B cell (primary cell): ENCODE data around the gene DNASE2. TPM values are rescaled to one million over a fixed set of nuclear protein-coding genes. Genes with fewer than 3 reads are reported as not detected.
A peak's percentile ranks its signal among the peaks of the same experiment; 100 is the strongest.

ENCODE experiments used
- ATAC-seq: fragments of 200-7000 bp; cut with Tn5 transposase; one replicate; pipeline ENCODE4 v1.10.0; 2021; ENCODE audit warnings: low read depth, mild to moderate bottlenecking, moderate number of reproducible peaks, moderate library complexity
- CTCF ChIA-PET: fragments of 350-600 bp; sonication (Branson Sonifier 250); formaldehyde crosslinking; loops from one replicate; lab custom pipeline; 2021; ENCODE audit warnings: antibody characterized with exemption, inconsistent platforms; lab: Charles Lee
- POLR2A ChIA-PET: fragments of 350-600 bp; sonication (Branson Sonifier 250); formaldehyde crosslinking; loops from one replicate; lab custom pipeline; 2021; ENCODE audit warnings: antibody characterized with exemption; lab: Charles Lee
- DNase-seq: peaks from one replicate; pipeline ENCODE4 v3.0.0; 2013
- H2AFZ ChIP-seq: 2 replicates; pipeline ENCODE4 v1.6.1; 2012; ENCODE audit warnings: mild to moderate bottlenecking, low read depth, low read length; ENCODE audit not compliant: insufficient read depth, poor library complexity, severe bottlenecking
- H3K27ac ChIP-seq, 2 donors: 1 replicate in 1 of 2; 2 replicates in 1 of 2; pipeline ENCODE4 v1.5.1; 2012 to 2013; ENCODE audit warnings: low read length in 2 of 2, mild to moderate bottlenecking in 2 of 2, moderate library complexity in 1 of 2
- H3K27me3 ChIP-seq, 4 experiments: fragments of 200-600 bp in 1 of 4; sonication (generic) in 1 of 4; replicated peaks in 1 of 4; 1 replicate in 2 of 4; 2 replicates in 2 of 4; pipeline versions ENCODE4 v1.6.1 to v1.7.0; 2013 to 2016; ENCODE audit warnings: low read length in 3 of 4, mild to moderate bottlenecking in 2 of 4, mixed read lengths in 1 of 4, moderate library complexity in 1 of 4; ENCODE audit not compliant: insufficient read depth in 4 of 4, control insufficient read depth in 3 of 4; ENCODE audit errors: control extremely low read depth in 1 of 4
- H3K36me3 ChIP-seq, 2 experiments: replicated peaks in 1 of 2; 1 replicate in 1 of 2; 2 replicates in 1 of 2; pipeline versions ENCODE4 v1.6.1 to v1.7.1; 2013; ENCODE audit warnings: low read length in 1 of 2; ENCODE audit not compliant: insufficient read depth in 2 of 2, control insufficient read depth in 1 of 2; ENCODE audit errors: control extremely low read depth in 1 of 2, extremely low read depth in 1 of 2
- H3K4me1 ChIP-seq, 2 donors: fragments of 200-600 bp in 1 of 2; sonication (generic) in 1 of 2; 1 replicate in 1 of 2; 2 replicates in 1 of 2; pipeline versions ENCODE4 v1.5.1 to v1.6.1; 2013 to 2017; ENCODE audit warnings: low read length in 2 of 2; ENCODE audit not compliant: control insufficient read depth in 2 of 2, insufficient read depth in 2 of 2
- H3K4me2 ChIP-seq: replicated peaks from 2 replicates; pipeline ENCODE3; 2012; ENCODE audit warnings: mild to moderate bottlenecking, low read depth, low read length; ENCODE audit not compliant: poor library complexity, severe bottlenecking
- H3K4me3 ChIP-seq, 5 experiments: fragments of 200-600 bp in 1 of 5; sonication (generic) in 1 of 5; 1 replicate in 3 of 5; 2 replicates in 2 of 5; pipeline versions ENCODE4 v1.5.1 to v1.7.0; 2011 to 2016; ENCODE audit warnings: low read length in 4 of 5, mild to moderate bottlenecking in 4 of 5, low read depth in 2 of 5, control low read depth in 1 of 5, moderate library complexity in 1 of 5; ENCODE audit not compliant: insufficient read depth in 1 of 5; ENCODE audit errors: control extremely low read depth in 1 of 5, extremely low read depth in 1 of 5
- H3K79me2 ChIP-seq: fragments of 200-600 bp; sonication (generic); one replicate; pipeline ENCODE4 v1.6.0; 2016; ENCODE audit warnings: low read length; ENCODE audit not compliant: control insufficient read depth, insufficient read depth
- H3K9ac ChIP-seq: fragments of 200-600 bp; sonication (generic); 2 replicates; pipeline ENCODE4 v1.6.1; 2017; ENCODE audit warnings: mild to moderate bottlenecking, low read length, moderate library complexity
- H3K9me3 ChIP-seq, 3 donors: one replicate each; pipeline versions ENCODE4 v1.6.1 to v1.7.1; 2013; ENCODE audit warnings: low read length in 2 of 3; ENCODE audit not compliant: control insufficient read depth in 2 of 3, insufficient read depth in 1 of 3; ENCODE audit errors: control extremely low read depth in 1 of 3
- H4K20me1 ChIP-seq: 2 replicates; pipeline ENCODE4 v1.6.0; 2012; ENCODE audit warnings: mild to moderate bottlenecking, low read length; ENCODE audit not compliant: insufficient read depth, control insufficient read depth, poor library complexity, severe bottlenecking
- H3K27ac Mint-ChIP-seq: one replicate; pipeline ENCODE4 v1.8.0; 2021; ENCODE audit warnings: mixed read lengths
- H3K27me3 Mint-ChIP-seq: one replicate; pipeline ENCODE4 v1.8.0; 2021; ENCODE audit warnings: mixed read lengths
- H3K4me1 Mint-ChIP-seq: one replicate; pipeline ENCODE4 v1.8.0; 2021; ENCODE audit warnings: mixed read lengths
- H3K4me3 Mint-ChIP-seq: one replicate; pipeline ENCODE4 v1.8.0; 2021; ENCODE audit warnings: mixed read lengths
- H3K9me3 Mint-ChIP-seq: one replicate; pipeline ENCODE4 v1.8.0; 2022; ENCODE audit warnings: mixed read lengths; ENCODE audit not compliant: insufficient read depth
- CTCF ChIP-seq: fragments of 200-600 bp; IDR thresholded peaks from one replicate; pipeline ENCODE4 v1.8.0; 2022; ENCODE audit warnings: antibody characterized with exemption, mild to moderate bottlenecking
- EZH2 ChIP-seq: IDR thresholded peaks from 2 replicates; pipeline ENCODE4 v1.6.1; 2012; ENCODE audit warnings: borderline replicate concordance, low read depth, mild to moderate bottlenecking, moderate library complexity, low read length; ENCODE audit not compliant: insufficient read depth, poor library complexity, severe bottlenecking
- WGBS: methylation state at CpG from one replicate; pipeline ENCODE4 v1.1.5; 2013; ENCODE audit warnings: missing lambda C conversion rate; ENCODE audit not compliant: insufficient coverage; 5-methylcytosine and 5-hydroxymethylcytosine counted together
- intact Hi-C: fragments of 100-400 bp; cut with micrococcal nuclease; formaldehyde crosslinking; loops from one replicate; pipeline ENCODE4 v1.10.0; 2022
- polyA plus RNA-seq: library from polyadenylated mRNA; depleted of rRNA; stranded (reverse); fragments of >200 nt; gene quantifications from 2 replicates; pipeline ENCODE4 v1.2.3, GENCODE V29; 2012
- total RNA-seq, 2 donors: library from RNA; stranded (reverse); fragments of 120-200 nt in 1 of 2; gene quantifications; 1 replicate in 1 of 2; 2 replicates in 1 of 2; pipeline versions ENCODE4 v1.2.3 to v1.2.4, GENCODE V29; 2013 to 2022

Gene DNASE2
- total and polyA plus RNA-seq, 2 donors (not counting 1 experiment from before 2014, with no cell fraction given): 24.9 to 26.6 TPM

- H3K4me1 Mint-ChIP-seq: peaks cover 27% of the 10 kb centered on the region
- no peaks in the 10 kb centered on the region for H3K27me3 Mint-ChIP-seq
- H3K9me3 Mint-ChIP-seq: no peaks in the 10 kb centered on the region
- Histone ChIP-seq H3K4me3 (no peak overlapping the region), H3K36me3 (peaks cover 0 to 33% of the 10 kb centered on the region in 2 experiments), H4K20me1 (peaks cover 6% of the 10 kb centered on the region), H3K27ac (no peak overlapping the region), H3K79me2 (peaks cover 13% of the 10 kb centered on the region), H3K27me3 (no peaks in the 10 kb centered on the region), H3K9ac (no peak overlapping the region), H2AFZ (no peak overlapping the region), H3K4me2 (no peak overlapping the region), H3K4me1 (peaks cover 15 to 19% of the 10 kb centered on the region in 2 donors), H3K9me3 (no peaks in the 10 kb centered on the region)
- POLR2A ChIA-PET: no interaction called here
- CTCF ChIA-PET: no interaction called here
- intact Hi-C loops: no loop called here
- no peak overlapping the region for H3K27ac Mint-ChIP-seq
- no peak for ATAC-seq
- no peak for DNase-seq
- TF ChIP-seq EZH2: no peak
- TF ChIP-seq CTCF: no peak
- H3K4me3 Mint-ChIP-seq: peak overlapping the region; percentile 64
- 93% methylated on average over 3 of the region's 5 CpGs for whole genome bisulfite sequencing
Observed at GRCh38 chr19:12893582-12893981, 12.3 kb upstream of the DNASE2 start.

- 10% methylated on average over 26 of the region's 26 CpGs for WGBS
- H3K4me3 ChIP-seq: peak overlapping the region; percentile 27 to 92 (median 78)
- H4K20me1 ChIP-seq: peaks cover 6% of the 10 kb centered on the region
- no peak for TF ChIP-seq EZH2
- no peak for TF ChIP-seq CTCF
- peaks cover 27% of the 10 kb centered on the region for H3K4me1 Mint-ChIP-seq
- CTCF ChIA-PET: interaction anchor here (1.0 to 2.6 kb wide), 7 partner anchors 10 to 204 kb away, joined by 3 to 16 read pairs (median 5); partner anchors contain the start of genes DNASE2 and SYCE2
- POLR2A ChIA-PET: interaction anchor here (0.6 to 2.3 kb wide), 7 partner anchors 10 to 1062 kb away, joined by 3 to 10 read pairs (median 3); partner anchors contain the start of genes CALR, DNASE2 and GADD45GIP1
- no peaks in the 10 kb centered on the region for H3K9me3 ChIP-seq
- intact Hi-C loops: loop anchor here (1.0 kb wide), 3 partner anchors 42 to 154 kb away; partner anchors contain the start of genes CALR, FARSA and GET3
- H3K79me2 ChIP-seq: peaks cover 13% of the 10 kb centered on the region
- H3K27me3 ChIP-seq: no peaks in the 10 kb centered on the region
- no peaks in the 10 kb centered on the region for H3K9me3 Mint-ChIP-seq
- no peak for ATAC-seq
- H2AFZ ChIP-seq: peak overlapping the region; percentile 69
- H3K27ac Mint-ChIP-seq: peak overlapping the region; percentile 95
- peaks cover 15 to 19% of the 10 kb centered on the region in 2 donors for H3K4me1 ChIP-seq
- peak overlapping the region; percentile 99 for H3K4me3 Mint-ChIP-seq
- H3K27me3 Mint-ChIP-seq: no peaks in the 10 kb centered on the region
- peak overlapping the region; percentile 80 to 83 for H3K27ac ChIP-seq
- H3K36me3 ChIP-seq: peaks cover 0 to 20% of the 10 kb centered on the region in 2 experiments
- peak overlapping the region; percentile 98 for H3K4me2 ChIP-seq
- DNase-seq: peak; percentile 48
- H3K9ac ChIP-seq: peak overlapping the region; percentile 75
Observed at GRCh38 chr19:12891553-12892021, 10.3 kb upstream of the DNASE2 start.
